NCI-H748 (cell line): ENCODE measurements around the gene PTK6.

Experiments used
- DNase-seq: peaks from one replicate; lab custom pipeline; 2025; ENCODE audit not compliant: unreplicated experiment; lab: John Stamatoyannopoulos, UW

Gene PTK6

GRCh38 chr20:63570281-63571086 is 33.3 kb upstream of the PTK6 start:
- no peak for DNase-seq

GRCh38 chr20:63568986-63569949 is 32.1 kb upstream of the PTK6 start:
- DNase-seq: peak; percentile 32

GRCh38 chr20:63568170-63568981 is 31.2 kb upstream of the PTK6 start:
- no peak for DNase-seq

GRCh38 chr20:63567386-63568169 is 30.4 kb upstream of the PTK6 start:
- no peak for DNase-seq

GRCh38 chr20:63567136-63567385 is 29.9 kb upstream of the PTK6 start:
- DNase-seq: no peak

GRCh38 chr20:63566395-63567135 is 29.4 kb upstream of the PTK6 start:
- DNase-seq: no peak

- no peak for DNase-seq
These were observed 28.6 kb upstream of the PTK6 start for GRCh38 chr20:63565699-63566335.

GRCh38 chr20:63565021-63565698 is 28.0 kb upstream of the PTK6 start:
- no peak for DNase-seq

GRCh38 chr20:63564036-63564810 is 27.0 kb upstream of the PTK6 start:
- no peak for DNase-seq

- DNase-seq: no peak
These were observed 26.2 kb upstream of the PTK6 start for GRCh38 chr20:63563225-63563935.

- DNase-seq: no peak
These were observed 25.5 kb upstream of the PTK6 start for GRCh38 chr20:63562461-63563224.

- DNase-seq: no peak
These were observed 24.6 kb upstream of the PTK6 start for GRCh38 chr20:63561624-63562396.

- no peak for DNase-seq
These were observed 23.9 kb upstream of the PTK6 start for GRCh38 chr20:63560856-63561609.

GRCh38 chr20:63560333-63560805 is 23.2 kb upstream of the PTK6 start:
- no peak for DNase-seq
